HG03175 (cell line): ENCODE results near the gene NAA25.
A peak's percentile ranks its signal among the peaks of the same experiment; 100 is the strongest.

Experiments used
- ATAC-seq: cut with Tn5 transposase; IDR thresholded peaks from one replicate; pipeline ENCODE4 v1.9.1; 2021; ENCODE audit warnings: mild to moderate bottlenecking, moderate library complexity; ENCODE audit not compliant: unreplicated experiment

The NAA25 gene

GRCh38 chr12:112108202-112109079, at the start of gene NAA25:
Gene NAA25, minus strand, starts transcription at chr12:112108783. Its CDS starts 10 bp downstream, at chr12:112108773.
- ATAC-seq = peak; percentile 74

DNA sequence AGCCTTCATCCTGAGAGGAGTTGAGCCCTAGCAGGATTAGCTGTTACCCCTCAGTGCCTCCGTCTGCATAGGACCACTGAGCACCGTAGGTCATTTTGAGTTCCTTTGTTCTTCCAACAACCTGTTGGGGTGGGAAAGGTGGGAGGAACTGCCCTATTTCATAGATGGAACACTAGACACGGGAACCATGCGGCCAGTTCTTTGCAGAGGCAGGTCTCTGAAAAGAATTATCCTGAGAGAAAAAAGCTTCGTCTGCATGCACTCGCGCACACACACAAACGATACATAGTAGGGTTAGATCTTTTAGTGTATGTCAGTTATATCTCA, 45.3 kb upstream of the NAA25 start:
- no peak for ATAC-seq

DNA sequence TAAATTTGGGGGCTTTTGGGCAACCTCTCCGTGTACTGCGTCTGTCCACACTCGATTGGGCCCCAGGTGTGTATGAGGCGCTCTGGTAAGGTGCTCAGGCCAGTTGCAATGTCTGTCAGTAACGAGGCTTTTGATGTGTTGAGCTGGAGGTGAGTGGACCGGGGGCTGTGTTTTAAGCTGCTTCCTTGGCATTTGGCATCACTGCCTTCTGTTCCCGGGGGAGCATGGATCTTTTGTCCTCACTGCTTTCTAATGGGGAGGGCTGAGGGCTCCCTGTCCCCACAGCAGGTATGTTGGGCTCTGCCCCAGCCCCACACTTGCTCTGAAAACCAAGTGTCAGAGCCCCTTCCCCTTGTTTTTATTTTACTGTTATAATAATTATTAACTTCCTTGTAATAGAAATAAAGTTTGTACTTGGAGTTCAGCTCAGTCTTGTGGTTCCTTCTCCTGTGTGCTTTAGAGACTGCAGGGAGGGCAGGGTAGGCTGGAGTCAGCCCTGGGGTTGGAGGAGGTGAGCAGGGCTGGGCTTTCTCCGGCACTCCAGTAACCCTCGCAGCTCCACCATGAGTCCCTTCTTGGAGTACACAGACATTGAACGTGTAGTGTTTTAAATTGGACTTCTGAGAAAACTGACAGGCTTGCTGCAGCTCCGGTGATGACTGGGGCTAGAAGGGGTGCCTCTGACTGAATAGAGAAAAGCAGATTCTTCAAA, 44.8 kb upstream of the NAA25 start:
- no peak for ATAC-seq

GRCh38 chr12:112151766-112152541, 43.4 kb upstream of the NAA25 start:
- ATAC-seq = no peak

DNA sequence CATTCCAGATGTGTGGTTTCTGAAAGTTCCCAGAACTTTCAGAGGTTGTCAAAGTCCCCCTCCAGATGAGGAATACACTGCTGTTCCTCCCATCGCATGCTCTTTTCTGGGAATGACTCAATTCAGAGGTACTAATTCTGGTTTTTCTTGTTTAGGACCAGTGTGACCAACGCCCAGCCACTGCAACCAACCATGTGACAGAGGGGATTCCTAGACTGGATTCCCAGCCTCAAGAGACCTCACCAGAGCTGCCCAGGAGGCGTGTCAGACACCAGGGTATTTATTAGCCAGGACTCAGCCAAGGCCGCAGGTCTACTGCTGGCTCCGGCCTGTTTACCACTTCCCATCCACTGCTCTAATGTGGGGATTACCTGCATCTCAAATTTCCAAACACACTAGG, 41.0 kb upstream of the NAA25 start:
- no peak for ATAC-seq

DNA sequence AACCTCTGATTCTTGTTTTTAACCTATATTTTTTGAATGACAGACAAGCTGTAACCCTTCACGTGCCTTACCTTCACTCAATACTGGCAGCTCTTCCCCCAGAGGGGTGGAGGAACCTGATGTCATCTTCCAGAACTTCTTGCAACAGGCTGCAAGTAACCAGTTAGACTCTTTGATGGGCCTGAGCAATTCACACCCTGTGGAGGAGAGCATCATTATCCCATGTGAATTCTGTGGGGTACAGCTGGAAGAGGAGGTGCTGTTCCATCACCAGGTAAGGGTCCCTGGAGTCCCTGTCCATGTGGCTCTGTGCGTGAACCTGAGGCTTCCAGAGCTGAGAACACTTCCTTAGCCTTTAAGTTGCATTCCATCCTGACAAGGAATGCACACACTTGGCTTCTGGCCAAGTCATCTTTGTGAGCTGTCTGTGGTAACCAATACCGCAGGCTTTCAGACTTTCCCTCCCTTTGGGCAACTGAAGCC, 39.5 kb upstream of the NAA25 start:
- ATAC-seq = no peak

DNA sequence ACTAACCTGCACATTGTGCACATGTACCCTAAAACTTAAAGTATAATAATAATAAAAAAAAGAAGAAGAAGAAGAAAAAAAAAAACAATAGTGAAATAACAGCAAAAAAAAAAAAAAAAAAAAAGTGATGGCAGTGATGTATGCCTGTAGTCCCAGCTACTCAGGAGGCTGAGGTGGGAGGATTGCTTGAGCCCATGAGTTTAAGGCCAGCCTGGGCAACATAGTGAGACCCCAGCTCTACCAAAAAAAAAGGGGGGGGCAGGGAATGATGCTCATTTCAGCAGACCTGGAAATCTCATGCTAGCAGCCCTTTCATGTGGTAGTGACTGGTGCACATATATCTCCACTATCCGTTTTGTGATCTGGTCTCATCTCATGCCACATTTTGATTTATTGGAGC, 37.5 kb upstream of the NAA25 start:
- no peak for ATAC-seq

DNA sequence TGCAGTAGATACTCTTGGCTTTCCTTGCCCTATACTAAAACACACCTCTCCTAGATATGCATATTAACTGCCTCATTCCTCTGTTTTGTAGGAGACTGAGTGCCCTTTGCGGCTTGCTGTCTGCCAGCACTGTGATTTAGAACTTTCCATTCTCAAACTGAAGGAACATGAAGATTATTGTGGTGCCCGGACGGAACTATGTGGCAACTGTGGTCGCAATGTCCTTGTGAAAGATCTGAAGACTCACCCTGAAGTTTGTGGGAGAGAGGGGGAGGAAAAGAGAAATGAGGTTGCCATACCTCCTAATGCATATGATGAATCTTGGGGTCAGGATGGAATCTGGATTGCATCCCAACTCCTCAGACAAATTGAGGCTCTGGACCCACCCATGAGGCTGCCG, 32.1 kb upstream of the NAA25 start:
- ATAC-seq = no peak

DNA sequence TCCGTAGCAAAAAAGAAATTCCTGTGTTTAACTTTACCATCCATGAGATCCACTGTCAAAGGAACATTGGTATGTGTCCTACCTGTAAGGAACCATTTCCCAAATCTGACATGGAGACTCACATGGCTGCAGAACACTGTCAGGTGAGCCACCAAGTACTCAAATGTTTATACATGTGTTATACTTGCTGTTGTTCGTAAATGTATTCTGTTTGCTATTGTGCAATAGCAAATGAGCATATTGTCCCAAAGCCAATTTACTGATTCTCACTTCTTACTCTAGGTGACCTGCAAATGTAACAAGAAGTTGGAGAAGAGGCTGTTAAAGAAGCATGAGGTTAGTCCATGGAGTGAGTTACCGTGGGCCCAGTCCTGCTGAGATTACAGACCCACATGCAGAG, 26.1 kb upstream of the NAA25 start:
- ATAC-seq = no peak

DNA sequence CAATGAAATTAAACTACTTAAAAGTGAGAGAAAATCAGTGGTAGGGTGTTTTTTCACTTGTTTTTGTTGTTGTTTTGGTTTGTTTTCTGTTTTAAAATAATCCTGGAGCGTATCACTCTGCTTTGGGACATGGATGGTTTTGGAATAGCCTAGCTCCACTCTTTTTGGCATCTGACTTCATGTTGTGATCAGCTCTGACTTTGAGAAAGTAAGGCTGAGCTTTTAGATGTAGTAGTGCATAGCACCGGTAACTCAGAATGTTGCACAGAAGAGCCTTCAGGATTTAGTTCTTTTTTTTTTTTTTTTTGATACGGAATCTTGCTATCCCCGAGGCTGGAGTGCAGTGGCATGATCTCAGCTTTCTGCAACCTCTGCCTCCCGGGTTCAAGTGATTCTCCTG, 24.8 kb upstream of the NAA25 start:
- no peak for ATAC-seq

DNA sequence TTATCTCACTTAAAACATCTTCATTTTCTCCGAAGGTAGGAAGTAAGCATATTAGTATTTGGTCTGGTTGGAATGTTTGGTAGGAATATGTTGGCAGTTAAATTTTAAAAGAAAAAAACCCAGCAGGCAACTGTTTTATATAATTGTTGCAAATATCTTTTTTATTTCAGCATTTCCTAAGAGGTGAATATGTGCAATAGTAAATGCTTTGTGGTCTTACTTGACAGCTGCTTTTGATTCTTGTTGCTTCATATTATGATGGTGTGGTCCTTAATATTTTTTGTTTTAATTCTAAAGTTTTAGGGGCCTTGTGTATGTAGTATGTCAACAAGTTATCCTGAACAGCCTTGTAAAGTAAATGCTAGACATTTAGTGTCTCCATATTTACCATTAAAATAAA, 23.1 kb upstream of the NAA25 start:
- ATAC-seq = no peak

- ATAC-seq = peak; percentile 38
These were observed 21.9 kb upstream of the NAA25 start for GRCh38 chr12:112130441-112130998.

DNA sequence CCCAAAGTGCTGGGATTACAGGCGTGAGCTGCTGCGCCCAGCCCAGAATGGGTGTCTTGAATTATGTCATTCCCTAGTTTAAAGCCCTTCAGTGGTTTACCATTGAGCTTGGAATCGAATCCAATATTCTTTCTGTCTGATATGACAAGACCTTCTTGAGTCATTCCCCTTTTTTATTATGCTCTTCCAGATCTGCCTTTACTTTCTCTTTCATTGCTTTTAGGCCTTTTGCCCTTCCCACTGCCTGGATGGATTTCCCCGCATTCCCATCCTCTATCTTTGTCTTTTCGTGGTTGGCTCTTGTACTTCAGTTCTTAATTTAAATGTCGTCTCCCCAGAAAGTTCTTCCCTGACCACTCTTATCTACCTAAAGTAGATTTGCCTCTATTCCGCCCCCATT, 18.3 kb upstream of the NAA25 start:
- ATAC-seq = no peak

- ATAC-seq = no peak
These were observed 17.4 kb upstream of the NAA25 start for GRCh38 chr12:112126000-112126438.

DNA sequence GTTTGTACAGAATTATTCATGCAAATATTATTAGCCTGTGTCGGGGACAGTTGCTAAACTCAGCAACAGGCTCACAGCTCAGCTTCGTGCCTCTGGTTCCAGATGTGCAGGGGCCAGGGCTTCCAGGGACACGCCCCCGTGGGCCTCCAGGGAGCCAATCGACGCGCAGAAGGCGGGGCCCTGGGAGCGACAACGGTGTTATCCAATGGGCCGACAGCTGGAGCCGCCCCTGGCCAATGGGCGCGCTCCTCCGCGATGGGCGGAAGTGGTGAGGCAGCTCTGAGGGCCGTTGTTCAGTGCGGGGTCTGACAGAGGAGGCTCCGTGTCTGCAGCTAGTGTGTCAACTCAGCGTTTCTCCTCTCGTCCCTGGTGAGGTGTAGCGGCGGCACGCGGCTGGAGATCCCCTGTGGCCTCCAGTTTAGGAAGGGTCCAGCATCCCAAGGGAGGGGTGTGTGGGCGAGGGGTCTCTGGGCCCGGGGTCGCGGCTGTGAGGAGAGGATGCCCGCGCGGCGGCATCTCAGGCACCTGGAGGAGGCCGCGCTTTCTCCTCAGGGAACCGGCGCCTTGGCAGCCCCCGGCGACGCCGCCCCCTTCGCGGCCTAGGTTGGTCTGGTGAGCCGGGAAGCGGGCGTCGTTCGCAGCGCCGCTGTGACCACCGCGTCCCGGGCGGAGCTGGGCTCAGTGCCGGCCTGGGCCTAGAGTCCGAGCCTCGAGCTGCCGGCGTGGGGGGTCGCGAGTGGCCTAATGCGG, 16.8 kb upstream of the NAA25 start, which contains the start of gene TRAFD1:
TSS of gene TRAFD1 (plus strand) at position 311 of the 750 bp plus-strand sequence. CDS start 4,963 bp downstream, outside the sequence.
- ATAC-seq = peak; percentile 96

DNA sequence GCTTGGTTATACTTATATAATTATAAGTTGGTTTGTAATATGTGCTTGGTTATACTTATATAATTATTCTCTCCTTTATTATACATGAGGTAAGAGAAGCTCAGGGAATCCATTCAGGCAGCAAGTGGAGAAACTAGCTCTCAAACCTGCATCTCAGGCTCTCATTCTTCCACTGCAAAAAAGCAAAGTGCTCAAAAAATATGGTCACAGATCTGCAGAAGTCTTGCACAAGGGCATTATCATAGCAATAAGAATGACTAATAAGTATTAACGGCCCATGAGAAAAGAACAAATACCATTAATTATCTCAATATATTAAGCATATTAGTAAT, 16.3 kb upstream of the NAA25 start:
- ATAC-seq = no peak

- ATAC-seq = no peak
These were observed 14.5 kb upstream of the NAA25 start for GRCh38 chr12:112122823-112123690.

DNA sequence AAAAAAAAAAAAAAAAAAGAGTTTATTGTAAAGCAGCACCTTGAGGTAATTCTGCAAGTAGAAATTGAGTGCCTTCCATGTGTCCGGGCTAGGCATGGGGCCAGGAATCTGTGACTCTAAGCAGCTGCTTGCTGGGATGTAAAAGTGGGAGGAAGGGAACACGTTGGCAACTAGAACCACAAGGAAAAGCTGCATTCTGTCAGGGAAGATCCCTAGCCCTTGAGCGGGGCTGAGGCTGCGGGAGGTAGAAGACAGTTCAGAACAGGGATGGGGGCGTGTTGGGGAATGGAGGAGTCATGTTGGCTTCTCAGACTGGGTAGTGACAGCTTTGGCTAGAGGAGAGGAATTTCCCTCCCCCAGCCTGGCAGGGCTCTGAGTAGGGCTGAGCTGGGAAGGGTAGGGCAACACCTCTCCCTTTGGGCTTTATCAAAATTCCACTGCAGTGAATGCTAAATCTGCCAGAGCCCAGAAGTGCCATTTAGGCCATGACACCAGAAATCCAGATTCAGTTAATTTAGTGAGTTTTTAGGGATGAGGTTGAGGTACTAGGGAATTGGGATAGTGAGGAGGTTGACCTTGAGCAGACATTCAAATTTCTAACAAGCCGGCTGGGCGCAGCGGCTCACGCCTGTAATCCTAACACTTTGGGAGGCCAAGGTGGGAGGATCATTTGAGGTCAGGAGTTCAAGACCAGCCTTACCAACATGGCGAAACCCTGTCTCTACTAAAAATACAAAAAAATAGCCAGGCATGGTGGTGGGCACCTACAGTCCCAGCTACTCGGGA, 13.4 kb upstream of the NAA25 start:
- ATAC-seq = no peak

DNA sequence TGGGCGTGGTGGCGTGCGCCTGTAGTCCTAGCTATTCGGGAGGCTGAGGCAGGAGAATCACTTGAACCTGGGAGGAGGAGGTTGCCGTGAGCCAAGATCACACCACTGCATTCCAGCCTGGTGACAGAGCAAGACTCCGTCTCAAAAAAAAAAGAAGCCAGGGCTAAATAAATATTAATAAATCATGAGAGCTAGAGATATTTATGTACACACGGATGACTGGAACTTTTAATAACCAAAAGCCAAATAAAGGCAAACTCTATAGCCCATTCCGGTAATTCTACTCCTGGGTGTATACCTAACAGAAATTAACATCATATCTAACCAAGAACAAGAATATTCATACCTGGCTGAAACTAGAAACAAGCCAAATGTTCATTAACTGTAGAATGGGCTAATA, 9.1 kb upstream of the NAA25 start:
- no peak for ATAC-seq
